HG03354 (cell line): ENCODE data around the gene MICAL2.

Source experiments
- ATAC-seq: cut with Tn5 transposase; IDR thresholded peaks from one replicate; pipeline ENCODE4 v1.9.1; 2021; ENCODE audit warnings: mild to moderate bottlenecking; ENCODE audit not compliant: unreplicated experiment, poor library complexity, severe bottlenecking

MICAL2 gene

GRCh38 chr11:12251666-12252560 is 141.5 kb downstream of the MICAL2 start:
- ATAC-seq = no peak

GRCh38 chr11:12253843-12254281 is 143.5 kb downstream of the MICAL2 start:
- no peak for ATAC-seq

- ATAC-seq = no peak
Measured at GRCh38 chr11:12258451-12258850, 148.1 kb downstream of the MICAL2 start.

- ATAC-seq = no peak
Measured at GRCh38 chr11:12259956-12260355, 149.6 kb downstream of the MICAL2 start.

- ATAC-seq = no peak
Measured at GRCh38 chr11:12260731-12261521, 150.5 kb downstream of the MICAL2 start.

- ATAC-seq = no peak
Measured at GRCh38 chr11:12261551-12261950, 151.2 kb downstream of the MICAL2 start.

- no peak for ATAC-seq
Measured at GRCh38 chr11:12263141-12263693, 152.8 kb downstream of the MICAL2 start.

- ATAC-seq = no peak
Measured at GRCh38 chr11:12264361-12264760, 154.0 kb downstream of the MICAL2 start.

- no peak for ATAC-seq
Measured at GRCh38 chr11:12266132-12266531, 155.7 kb downstream of the MICAL2 start.

- no peak for ATAC-seq
Measured at GRCh38 chr11:12266943-12267342, 156.6 kb downstream of the MICAL2 start.

GRCh38 chr11:12267921-12268320 is 157.5 kb downstream of the MICAL2 start:
- ATAC-seq = no peak

- ATAC-seq = no peak
Measured at GRCh38 chr11:12269104-12269441, 158.7 kb downstream of the MICAL2 start.

- ATAC-seq = no peak
Measured at GRCh38 chr11:12269446-12270214, 159.2 kb downstream of the MICAL2 start.

GRCh38 chr11:12270215-12270797 is 159.9 kb downstream of the MICAL2 start:
- no peak for ATAC-seq

- ATAC-seq = no peak
Measured at GRCh38 chr11:12270817-12271216, 160.4 kb downstream of the MICAL2 start.

- ATAC-seq = no peak
Measured at GRCh38 chr11:12271241-12271640, 160.9 kb downstream of the MICAL2 start.

- no peak for ATAC-seq
Measured at GRCh38 chr11:12271826-12272366, 161.5 kb downstream of the MICAL2 start.

GRCh38 chr11:12272821-12273617 is 162.6 kb downstream of the MICAL2 start:
- no peak for ATAC-seq

- ATAC-seq = no peak
Measured at GRCh38 chr11:12273618-12273995, 163.2 kb downstream of the MICAL2 start.
